MCF 10A (cell line): ENCODE results near the gene GULP1. TPM values are rescaled to one million over a fixed set of nuclear protein-coding genes. Genes with fewer than 3 reads are reported as not detected.

ENCODE experiments used
- BruUV-seq: library from RNA; stranded (reverse); fragments of 400-500 nt; replicated peaks from 2 replicates; lab custom pipeline; 2021; lab: Mats Ljungman, UMichigan
- CTCF ChIA-PET: fragments of 300-600 bp; sonication (Branson Sonifier 250); formaldehyde crosslinking; extraction: SDS; loops from one replicate; lab custom pipeline; 2021; ENCODE audit warnings: antibody characterized with exemption, inconsistent platforms; lab: Yijun Ruan, JAX
- POLR2A ChIA-PET: fragments of 300-600, 350-650 bp; sonication (Branson Sonifier 250); formaldehyde crosslinking; extraction: SDS; loops from one replicate; lab custom pipeline; 2020; ENCODE audit warnings: antibody characterized with exemption, inconsistent platforms; lab: Yijun Ruan, JAX
- DNase-seq: peaks from one replicate; pipeline ENCODE4 v3.0.0-alpha.2; 2018; ENCODE audit not compliant: unreplicated experiment
- H3K27ac Mint-ChIP-seq: one replicate; pipeline ENCODE4 v1.8.0; 2022; ENCODE audit warnings: mild to moderate bottlenecking, low read depth, mixed read lengths; ENCODE audit not compliant: unreplicated experiment
- H3K27me3 Mint-ChIP-seq: one replicate; pipeline ENCODE4 v1.8.0; 2022; ENCODE audit warnings: mixed read lengths; ENCODE audit not compliant: insufficient read depth, unreplicated experiment
- H3K36me3 Mint-ChIP-seq: one replicate; pipeline ENCODE4 v1.8.0; 2022; ENCODE audit warnings: mild to moderate bottlenecking, moderate library complexity, mixed read lengths; ENCODE audit not compliant: insufficient read depth, unreplicated experiment
- H3K4me1 Mint-ChIP-seq: one replicate; pipeline ENCODE4 v1.8.0; 2022; ENCODE audit warnings: mixed read lengths; ENCODE audit not compliant: insufficient read depth, unreplicated experiment
- H3K4me3 Mint-ChIP-seq: one replicate; pipeline ENCODE4 v1.8.0; 2022; ENCODE audit warnings: mild to moderate bottlenecking, moderate library complexity, mixed read lengths; ENCODE audit not compliant: unreplicated experiment
- H3K9me3 Mint-ChIP-seq: one replicate; pipeline ENCODE4 v1.8.0; 2022; ENCODE audit warnings: mixed read lengths; ENCODE audit not compliant: unreplicated experiment
- CTCF ChIP-seq: fragments of 200-600 bp; IDR thresholded peaks from one replicate; pipeline ENCODE4 v1.8.0; 2022; ENCODE audit warnings: antibody characterized with exemption, mild to moderate bottlenecking; ENCODE audit not compliant: unreplicated experiment
- intact Hi-C: fragments of 100-400 bp; cut with micrococcal nuclease; formaldehyde crosslinking; loops from 2 replicates; pipeline ENCODE4 v1.14.1; 2022
- total RNA-seq: library from RNA; stranded (reverse); gene quantifications from 2 replicates; pipeline ENCODE4 v1.2.3, GENCODE V29; 2022

Gene GULP1
- total RNA-seq, 1 experiment from 2014 or later = 4.2 TPM

GRCh38 chr2:188481474-188481873 lies 189.8 kb downstream of the GULP1 start:
- DNase-seq = no peak
- Mint-ChIP-seq H3K4me1 (no peaks in the 10 kb centered on the region), H3K27ac (no peak overlapping the region), H3K27me3 (no peaks in the 10 kb centered on the region), H3K9me3 (no peaks in the 10 kb centered on the region), H3K36me3 (no peaks in the 10 kb centered on the region), H3K4me3 (no peak overlapping the region)
- CTCF ChIA-PET = no interaction called here
- POLR2A ChIA-PET = no interaction called here
- BruUV-seq = no TSS peak
- no peak for TF ChIP-seq CTCF
- intact Hi-C loops = no loop called here

GRCh38 chr2:188485496-188485895 lies 193.8 kb downstream of the GULP1 start:
- Mint-ChIP-seq H3K36me3 (no peaks in the 10 kb centered on the region), H3K4me3 (no peak overlapping the region), H3K4me1 (no peaks in the 10 kb centered on the region), H3K27ac (no peak overlapping the region), H3K9me3 (no peaks in the 10 kb centered on the region), H3K27me3 (no peaks in the 10 kb centered on the region)
- intact Hi-C loops = no loop called here
- no peak for TF ChIP-seq CTCF
- ChIA-PET CTCF (no interaction called here), POLR2A (no interaction called here)
- no TSS peak for BruUV-seq
- peak; percentile 20 for DNase-seq

- no TSS peak for BruUV-seq
- no peak overlapping the region for H3K27ac Mint-ChIP-seq
- no peak for TF ChIP-seq CTCF
- no peak overlapping the region for H3K4me3 Mint-ChIP-seq
- no peaks in the 10 kb centered on the region for H3K27me3 Mint-ChIP-seq
- POLR2A ChIA-PET = no interaction called here
- CTCF ChIA-PET = no interaction called here
- H3K9me3 Mint-ChIP-seq = no peaks in the 10 kb centered on the region
- no peaks in the 10 kb centered on the region for H3K36me3 Mint-ChIP-seq
- DNase-seq = no peak
- intact Hi-C loops = no loop called here
- H3K4me1 Mint-ChIP-seq = peaks cover 4% of the 10 kb centered on the region
Measured at GRCh38 chr2:188492751-188493150, 201.1 kb downstream of the GULP1 start.

GRCh38 chr2:188494906-188495305 lies 203.2 kb downstream of the GULP1 start:
- no peaks in the 10 kb centered on the region for H3K9me3 Mint-ChIP-seq
- CTCF ChIA-PET = no interaction called here
- BruUV-seq = no TSS peak

More at GRCh38 chr2:188494906-188495305, 203.2 kb downstream of the GULP1 start:
- Mint-ChIP-seq H3K4me1 (peaks cover 4% of the 10 kb centered on the region), H3K27me3 (no peaks in the 10 kb centered on the region), H3K4me3 (no peak overlapping the region), H3K36me3 (no peaks in the 10 kb centered on the region), H3K27ac (no peak overlapping the region)
- no peak for TF ChIP-seq CTCF
- intact Hi-C loops = no loop called here
- POLR2A ChIA-PET = no interaction called here
- no peak for DNase-seq
